H1 (cell line): Measurements from ENCODE around the gene FAHD2B. TPM values are rescaled to one million over a fixed set of nuclear protein-coding genes. Genes with fewer than 3 reads are reported as not detected.
"Not testable (repeated sequence)": the region's sequence is repeated elsewhere in the genome, so short reads cannot be mapped to it uniquely, and the experiment has no call there.

Experiments
- CTCF ChIA-PET: fragments of 300-600 bp; sonication (Branson Sonifier 250); formaldehyde crosslinking; loops from one replicate; lab custom pipeline; 2021; ENCODE audit not compliant: partially characterized antibody; lab: Charles Lee
- POLR2A ChIA-PET: fragments of 300-600 bp; sonication (Branson Sonifier 250); formaldehyde crosslinking; loops from one replicate; lab custom pipeline; 2021; ENCODE audit warnings: inconsistent platforms; ENCODE audit not compliant: partially characterized antibody; lab: Charles Lee
- DNase-seq, 2 experiments: peaks; one replicate each; pipeline versions ENCODE4 v3.0.0 to v3.0.0-alpha.2; 2010 to 2022; ENCODE audit warnings: low spot score in 2 of 2, low read depth in 1 of 2, mixed read lengths in 1 of 2
- FAIRE-seq: peaks from 2 replicates; lab custom pipeline; 2011; peaks lifted over from hg19 to GRCh38; lab: Jason Lieb, UNC
- H2AFZ ChIP-seq: 2 replicates; pipeline ENCODE4 v1.8.1; 2012; ENCODE audit warnings: low read length, inconsistent platforms
- H2AK5ac ChIP-seq: 2 replicates; pipeline ENCODE4 v1.6.1; 2013; ENCODE audit warnings: low read depth, low read length
- H2BK120ac ChIP-seq: replicated peaks from 2 replicates; pipeline ENCODE3; 2013; ENCODE audit warnings: low read depth, low read length, inconsistent platforms
- H2BK12ac ChIP-seq: 2 replicates; pipeline ENCODE4 v1.6.1; 2013; ENCODE audit warnings: low read depth, low read length
- H2BK15ac ChIP-seq: 2 replicates; pipeline ENCODE4 v1.6.1; 2013; ENCODE audit warnings: low read length
- H2BK20ac ChIP-seq: 2 replicates; pipeline ENCODE4 v1.6.1; 2013; ENCODE audit warnings: low read length
- H2BK5ac ChIP-seq: 2 replicates; pipeline ENCODE4 v1.6.1; 2013; ENCODE audit warnings: low read depth, low read length
- H3K14ac ChIP-seq: 2 replicates; pipeline ENCODE4 v1.6.1; 2013; ENCODE audit warnings: inconsistent platforms; ENCODE audit not compliant: insufficient read length
- H3K18ac ChIP-seq: 2 replicates; pipeline ENCODE4 v1.6.1; 2013; ENCODE audit warnings: low read length; ENCODE audit errors: extremely low read depth
- H3K23ac ChIP-seq: 2 replicates; pipeline ENCODE4 v1.6.1; 2013; ENCODE audit warnings: inconsistent platforms; ENCODE audit not compliant: insufficient read length
- H3K23me2 ChIP-seq: 2 replicates; pipeline ENCODE4 v1.6.1; 2013; ENCODE audit warnings: low read depth, low read length
- H3K27ac ChIP-seq: 2 replicates; pipeline ENCODE4 v1.6.1; 2011; ENCODE audit warnings: low read depth, low read length, inconsistent platforms
- H3K27me3 ChIP-seq, 4 experiments: replicated peaks in 1 of 4; 1 replicate in 1 of 4; 2 replicates in 3 of 4; pipeline versions ENCODE4 v1.6.1 to v1.8.1; 2011 to 2013; ENCODE audit warnings: low read length in 3 of 4, mild to moderate bottlenecking in 3 of 4, inconsistent platforms in 2 of 4, mixed read lengths in 2 of 4, moderate library complexity in 1 of 4; ENCODE audit not compliant: control insufficient read depth in 3 of 4, insufficient read depth in 3 of 4; ENCODE audit errors: extremely low read depth in 1 of 4
- H3K36me3 ChIP-seq, 4 experiments: 2 replicates each; pipeline versions ENCODE4 v1.6.1 to v1.8.1; 2011 to 2013; ENCODE audit warnings: mild to moderate bottlenecking in 4 of 4, low read length in 3 of 4, moderate library complexity in 2 of 4, control low read depth in 1 of 4, inconsistent platforms in 1 of 4; ENCODE audit not compliant: insufficient read depth in 4 of 4, control insufficient read depth in 2 of 4
- H3K4ac ChIP-seq: replicated peaks from 2 replicates; pipeline ENCODE3; 2013; ENCODE audit warnings: low read length, low read depth, mixed read lengths, inconsistent platforms; ENCODE audit not compliant: insufficient read length
- H3K4me1 ChIP-seq, 4 experiments: replicated peaks in 1 of 4; 1 replicate in 1 of 4; 2 replicates in 3 of 4; pipeline versions ENCODE4 v1.6.1 to v1.8.1; 2011 to 2013; ENCODE audit warnings: low read length in 3 of 4, inconsistent platforms in 2 of 4, mixed read lengths in 1 of 4; ENCODE audit not compliant: insufficient read depth in 4 of 4, control insufficient read depth in 3 of 4
- H3K4me2 ChIP-seq, 2 experiments: 2 replicates each; pipeline versions ENCODE4 v1.6.1 to v1.8.1; 2011 to 2013; ENCODE audit warnings: low read depth in 2 of 2, low read length in 2 of 2, control low read depth in 1 of 2, inconsistent platforms in 1 of 2, mild to moderate bottlenecking in 1 of 2; ENCODE audit not compliant: insufficient read depth in 1 of 2
- H3K4me3 ChIP-seq, 4 experiments: fragments of 200-600, 300-600 bp in 1 of 4; sonication (generic), shearing (Covaris generic), sonication (Bioruptor Twin) in 1 of 4; 2 replicates each; pipeline versions ENCODE4 v1.5.1 to v1.8.1; 2011 to 2016; ENCODE audit warnings: low read length in 4 of 4, low read depth in 3 of 4, control low read depth in 2 of 4, inconsistent platforms in 2 of 4, mild to moderate bottlenecking in 2 of 4, mixed read lengths in 1 of 4, moderate library complexity in 1 of 4; ENCODE audit not compliant: insufficient read depth in 2 of 4; ENCODE audit errors: extremely low read depth in 1 of 4
- H3K56ac ChIP-seq: replicated peaks from 2 replicates; pipeline ENCODE3; 2013; ENCODE audit warnings: low read depth, mild to moderate bottlenecking, mixed read lengths, low read length, inconsistent platforms; ENCODE audit not compliant: insufficient read length
- H3K79me1 ChIP-seq: 2 replicates; pipeline ENCODE4 v1.6.1; 2013; ENCODE audit warnings: low read depth, low read length, control low read depth
- H3K79me2 ChIP-seq, 2 experiments: 2 replicates each; pipeline versions ENCODE4 v1.6.1 to v1.8.1; 2012 to 2013; ENCODE audit warnings: low read length in 2 of 2, mild to moderate bottlenecking in 2 of 2, inconsistent platforms in 1 of 2; ENCODE audit not compliant: insufficient read depth in 2 of 2, control insufficient read depth in 1 of 2
- H3K9ac ChIP-seq, 4 experiments: replicated peaks in 1 of 4; 1 replicate in 1 of 4; 2 replicates in 3 of 4; pipeline versions ENCODE4 v1.6.1 to v1.8.1; 2011 to 2013; ENCODE audit warnings: low read depth in 3 of 4, low read length in 3 of 4, control low read depth in 2 of 4, mild to moderate bottlenecking in 2 of 4, moderate library complexity in 2 of 4, inconsistent platforms in 1 of 4; ENCODE audit errors: extremely low read depth in 1 of 4
- H3K9me3 ChIP-seq, 2 experiments: 2 replicates each; pipeline versions ENCODE4 v1.6.1 to v1.8.1; 2012 to 2013; ENCODE audit warnings: mild to moderate bottlenecking in 2 of 2, moderate library complexity in 2 of 2, control low read depth in 1 of 2, inconsistent platforms in 1 of 2, low read depth in 1 of 2, low read length in 1 of 2, mixed read lengths in 1 of 2; ENCODE audit not compliant: insufficient read depth in 2 of 2
- H4K20me1 ChIP-seq, 2 experiments: replicated peaks in 1 of 2; 2 replicates each; pipeline versions ENCODE3 to v1.8.1; 2011 to 2013; ENCODE audit warnings: inconsistent platforms in 2 of 2, low read length in 2 of 2, mild to moderate bottlenecking in 1 of 2; ENCODE audit not compliant: insufficient read depth in 2 of 2, control insufficient read depth in 1 of 2
- H4K5ac ChIP-seq: 2 replicates; pipeline ENCODE4 v1.6.1; 2013; ENCODE audit warnings: low read length, low read depth, mixed read lengths, inconsistent platforms; ENCODE audit not compliant: insufficient read length
- H4K8ac ChIP-seq: 2 replicates; pipeline ENCODE4 v1.8.0; 2013; ENCODE audit warnings: mild to moderate bottlenecking, moderate library complexity, low read length, inconsistent platforms; ENCODE audit not compliant: insufficient read depth; ENCODE audit errors: extremely low read depth
- H4K91ac ChIP-seq: replicated peaks from 2 replicates; pipeline ENCODE3; 2013; ENCODE audit warnings: low read length, mixed read lengths, inconsistent platforms; ENCODE audit not compliant: insufficient read length
- WGBS, 2 experiments: shearing (Covaris generic) in 1 of 2; methylation state at CpG; one replicate each; pipeline versions ENCODE4 v1.1.6 to v1.1.7; 2013 to 2015; ENCODE audit warnings: low lambda C conversion rate in 2 of 2, mixed read lengths in 2 of 2, inconsistent platforms in 1 of 2, low coverage in 1 of 2, missing lambda C conversion rate in 1 of 2; ENCODE audit not compliant: insufficient replicate concordance in 2 of 2, insufficient coverage in 1 of 2, insufficient read length in 1 of 2; ENCODE audit errors: extremely low coverage in 1 of 2, missing lambda C conversion rate in 1 of 2; 5-methylcytosine and 5-hydroxymethylcytosine counted together
- polyA plus RNA-seq, 7 experiments: library from polyadenylated mRNA; depleted of rRNA in 3 of 7; stranded (reverse) in 5 of 7; unstranded in 2 of 7; fragments of >200 nt in 5 of 7; fragments of 200-250 nt in 2 of 7; gene quantifications; 1 replicate in 5 of 7; 2 replicates in 1 of 7; 4 replicates in 1 of 7; pipeline versions ENCODE4 v1.2.1 to v1.2.3, GENCODE V29; 2011 to 2013; ENCODE audit warnings: missing spikeins in 2 of 7, mixed read lengths in 2 of 7
- total RNA-seq: library from RNA; stranded (reverse); fragmentation: NEBNext Ultra II Directional; extraction: Animal tissue kit (Norgen Biotek cat#: 25700); gene quantifications from 2 replicates; pipeline ENCODE4 v1.2.1, GENCODE V29; 2021

FAHD2B gene
- total and polyA plus RNA-seq, 2 of the 8 experiments (the other 6 are each of a cell fraction or from before 2014, with no cell fraction given) = 23.5 to 39.4 TPM

- H2BK15ac ChIP-seq, H3K4me1 ChIP-seq, H4K20me1 ChIP-seq, POLR2A ChIA-PET, H2BK12ac ChIP-seq, H2AFZ ChIP-seq, DNase-seq, H3K79me1 ChIP-seq, H3K23me2 ChIP-seq, H2BK120ac ChIP-seq, H3K27me3 ChIP-seq, H3K79me2 ChIP-seq, H3K9me3 ChIP-seq, H3K4ac ChIP-seq, H2AK5ac ChIP-seq, H3K23ac ChIP-seq, H3K56ac ChIP-seq, FAIRE-seq, H2BK20ac ChIP-seq, H3K18ac ChIP-seq, H4K91ac ChIP-seq, H3K36me3 ChIP-seq, H3K27ac ChIP-seq, H4K8ac ChIP-seq, CTCF ChIA-PET, H3K14ac ChIP-seq, H2BK5ac ChIP-seq, H4K5ac ChIP-seq, H3K9ac ChIP-seq: not testable (repeated sequence)
- Histone ChIP-seq H3K4me3 (peak overlapping the region in 3 of 4 experiments; percentile 12 to 56 (median 12); a peak in 3 of 8 replicates), H3K4me2 (peak overlapping the region; percentile 45 to 57)
- WGBS, 2 experiments = 35% methylated on average over 4 of the region's 33 CpGs; no CpG with 5 or more reads in 1 of the 2 experiments
Observed at GRCh38 chr2:97093983-97094771, 505 bp downstream of the FAHD2B start.
